Measurements from ENCODE around the gene SHF.

- TF ChIP-seq CTCF (IDR thresholded peaks at IDR 0.05) (no peak), EZH2 (IDR thresholded peaks at IDR 0.05; ENCODE audit: borderline replicate concordance, insufficient read depth, low read depth, low read length, poor library complexity, severe bottlenecking) (peak; percentile 32)
Measured at GRCh38 chr15:45117308-45118130, 70.2 kb downstream of the SHF start.

All from B cell (primary cell).